Common myeloid progenitor, CD34-positive (primary cell): ENCODE data around the gene CT47C1.

Experiments
- CTCF ChIA-PET: fragments of 350-600 bp; sonication (Branson Sonifier 250); formaldehyde crosslinking; loops from one replicate; lab custom pipeline; 2021; ENCODE audit warnings: antibody characterized with exemption; lab: Charles Lee
- POLR2A ChIA-PET: fragments of 350-600 bp; sonication (Branson Sonifier 250); formaldehyde crosslinking; loops from one replicate; lab custom pipeline; 2021; ENCODE audit warnings: antibody characterized with exemption; lab: Charles Lee
- DNase-seq, 3 donors: peaks; one replicate each; pipeline versions ENCODE4 v3.0.0 to v3.0.0-alpha.2; 2013
- H3K27ac ChIP-seq, 2 experiments: 1 replicate in 1 of 2; 2 replicates in 1 of 2; pipeline ENCODE4 v1.7.0; 2013; ENCODE audit warnings: inconsistent platforms in 2 of 2, low read length in 2 of 2, mild to moderate bottlenecking in 2 of 2, low read depth in 1 of 2, moderate library complexity in 1 of 2; ENCODE audit not compliant: severe bottlenecking in 2 of 2, insufficient read depth in 1 of 2, poor library complexity in 1 of 2
- H3K27me3 ChIP-seq, 5 experiments: replicated peaks in 2 of 5; 1 replicate in 3 of 5; 2 replicates in 2 of 5; pipeline versions ENCODE4 v1.6.1 to v1.7.0; 2013; ENCODE audit warnings: low read length in 4 of 5, mild to moderate bottlenecking in 2 of 5, moderate library complexity in 2 of 5, inconsistent platforms in 1 of 5; ENCODE audit not compliant: insufficient read depth in 5 of 5, control insufficient read depth in 4 of 5
- H3K36me3 ChIP-seq, 4 experiments: 1 replicate in 2 of 4; 2 replicates in 2 of 4; pipeline versions ENCODE4 v1.6.1 to v1.7.0; 2013; ENCODE audit warnings: low read length in 3 of 4, control low read depth in 1 of 4, mild to moderate bottlenecking in 1 of 4; ENCODE audit not compliant: control insufficient read depth in 4 of 4, insufficient read depth in 4 of 4
- H3K4me1 ChIP-seq, 4 experiments: 1 replicate in 3 of 4; 2 replicates in 1 of 4; pipeline versions ENCODE4 v1.6.1 to v1.7.1; 2013; ENCODE audit warnings: low read length in 3 of 4, mild to moderate bottlenecking in 3 of 4, control low read depth in 1 of 4, inconsistent platforms in 1 of 4, moderate library complexity in 1 of 4; ENCODE audit not compliant: control insufficient read depth in 4 of 4, insufficient read depth in 4 of 4; ENCODE audit errors: control extremely low read depth in 1 of 4
- H3K4me3 ChIP-seq, 7 experiments: 1 replicate in 4 of 7; 2 replicates in 3 of 7; pipeline versions ENCODE4 v1.5.1 to v1.7.0; 2013; ENCODE audit warnings: mild to moderate bottlenecking in 7 of 7, low read length in 6 of 7, moderate library complexity in 6 of 7, inconsistent platforms in 2 of 7, low read depth in 2 of 7, control low read depth in 1 of 7; ENCODE audit not compliant: insufficient read depth in 4 of 7, control insufficient read depth in 1 of 7; ENCODE audit errors: extremely low read depth in 1 of 7
- H3K9me3 ChIP-seq, 5 experiments: 1 replicate in 4 of 5; 2 replicates in 1 of 5; pipeline versions ENCODE4 v1.6.1 to v1.7.1; 2013; ENCODE audit warnings: low read length in 4 of 5, mild to moderate bottlenecking in 2 of 5, inconsistent platforms in 1 of 5, low read depth in 1 of 5, moderate library complexity in 1 of 5; ENCODE audit not compliant: control insufficient read depth in 4 of 5, insufficient read depth in 2 of 5; ENCODE audit errors: control extremely low read depth in 1 of 5
- WGBS: methylation state at CpG from one replicate; pipeline ENCODE4 v1.1.5; 2013; ENCODE audit not compliant: insufficient coverage; 5-methylcytosine and 5-hydroxymethylcytosine counted together

Gene CT47C1

DNA sequence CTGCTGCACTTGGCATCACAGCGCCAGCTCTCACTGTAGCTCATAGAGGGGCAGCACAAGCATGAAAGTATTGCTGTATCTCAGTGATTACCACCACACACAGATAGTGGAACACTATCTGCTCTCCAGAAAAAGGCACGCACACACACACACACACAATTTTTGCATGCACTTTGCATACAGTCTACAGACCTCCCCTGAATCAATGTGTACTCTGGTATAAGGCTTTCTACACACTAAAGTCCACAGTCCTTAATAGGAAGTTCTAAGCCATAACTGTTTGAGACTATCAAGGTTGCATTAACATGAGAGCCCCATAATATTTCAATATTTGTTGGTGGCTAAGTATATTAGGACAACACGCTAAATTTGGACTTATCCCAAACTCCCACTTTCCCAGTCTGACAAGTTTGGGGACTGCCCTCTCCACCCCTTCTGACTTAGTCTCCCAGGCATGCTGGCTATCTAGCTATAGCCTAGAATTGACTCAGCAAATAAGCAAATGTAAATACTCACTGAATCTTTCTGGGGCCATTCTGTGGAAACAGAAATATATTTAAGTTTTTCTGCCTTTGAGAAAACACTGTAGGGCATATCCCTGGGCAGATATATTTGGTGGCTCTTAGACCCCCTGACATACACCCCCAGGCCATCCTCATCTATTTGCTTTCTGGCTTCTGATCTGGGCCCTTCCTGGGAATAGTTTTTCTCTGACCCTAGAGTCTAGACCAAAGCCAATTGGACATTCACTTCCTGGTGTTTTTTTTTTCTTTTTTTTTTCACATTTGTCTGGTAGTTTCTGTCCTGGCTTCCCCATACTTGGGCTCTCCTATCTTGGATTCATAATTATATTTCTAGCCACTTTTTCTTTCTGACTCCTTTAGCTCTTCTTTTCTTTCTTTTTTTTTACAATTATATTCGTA, 36.4 kb upstream of the CT47C1 start:
- POLR2A ChIA-PET: interaction anchor here (0.7 kb wide), 1 partner anchor 213 kb away, joined by 3 read pairs; the partner anchor contains the start of gene ZCCHC12
- peaks cover 0 to 3% (median 0%) of the 10 kb centered on the region in 5 experiments for H3K9me3 ChIP-seq
- CTCF ChIA-PET: no interaction called here
- WGBS: 100% methylated on average over 2 of the region's 4 CpGs
- DNase-seq: no peak
- no peak overlapping the region for H3K27ac ChIP-seq
- H3K27me3 ChIP-seq: no peaks in the 10 kb centered on the region
- H3K4me1 ChIP-seq: no peaks in the 10 kb centered on the region
- H3K36me3 ChIP-seq: no peaks in the 10 kb centered on the region
- H3K4me3 ChIP-seq: no peak overlapping the region

DNA sequence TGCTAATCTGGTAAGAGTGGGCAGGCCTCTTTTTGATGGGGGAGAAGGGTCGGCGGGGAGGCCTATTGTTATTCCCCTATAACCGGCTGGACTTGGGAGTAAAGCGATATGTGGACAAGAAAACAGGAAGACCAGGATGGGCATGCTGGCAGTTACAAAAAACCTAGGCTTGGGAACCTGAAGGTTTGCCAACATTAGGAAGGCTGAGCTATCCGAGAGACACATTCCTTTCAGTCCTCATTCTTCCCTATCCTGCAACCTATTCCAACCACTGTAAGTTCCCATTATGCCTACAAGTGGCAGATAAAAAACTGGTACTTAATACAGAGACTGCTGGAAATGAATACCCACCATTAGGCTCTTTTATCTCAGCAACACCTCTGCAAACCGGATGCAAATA, 32.4 kb upstream of the CT47C1 start:
- CTCF ChIA-PET: no interaction called here

DNA sequence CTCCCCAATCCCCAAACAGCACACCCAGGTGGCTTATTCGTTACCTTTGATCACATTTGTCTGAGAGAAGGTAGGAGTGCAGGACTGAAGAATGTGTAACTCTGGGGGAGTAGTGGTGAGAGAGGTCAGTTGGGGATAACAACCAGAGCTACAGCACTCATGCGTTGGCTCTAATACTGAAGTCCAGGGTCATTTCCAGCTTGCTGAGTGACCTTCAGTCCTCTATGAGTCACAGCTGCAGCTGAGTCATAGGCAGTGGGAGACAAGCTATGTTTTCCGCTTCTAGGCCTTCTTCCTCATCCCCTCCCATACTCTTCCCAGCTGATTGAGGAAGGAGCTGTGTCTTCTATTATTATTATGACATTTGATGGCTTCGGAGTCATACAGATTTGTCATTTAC, 31.6 kb upstream of the CT47C1 start:
- no CpG with 5 or more reads among the region's 4 CpGs for WGBS
- no peaks in the 10 kb centered on the region for H3K36me3 ChIP-seq
- CTCF ChIA-PET: no interaction called here

More for the DNA sequence above, 32.4 kb upstream of the CT47C1 start:
- POLR2A ChIA-PET: no interaction called here
- Histone ChIP-seq H3K4me3 (no peak overlapping the region), H3K4me1 (no peaks in the 10 kb centered on the region), H3K27ac (no peak overlapping the region), H3K27me3 (no peaks in the 10 kb centered on the region), H3K9me3 (no peaks in the 10 kb centered on the region), H3K36me3 (no peaks in the 10 kb centered on the region)
- 93% methylated on average over 3 of the region's 6 CpGs for WGBS
- DNase-seq: no peak

DNA sequence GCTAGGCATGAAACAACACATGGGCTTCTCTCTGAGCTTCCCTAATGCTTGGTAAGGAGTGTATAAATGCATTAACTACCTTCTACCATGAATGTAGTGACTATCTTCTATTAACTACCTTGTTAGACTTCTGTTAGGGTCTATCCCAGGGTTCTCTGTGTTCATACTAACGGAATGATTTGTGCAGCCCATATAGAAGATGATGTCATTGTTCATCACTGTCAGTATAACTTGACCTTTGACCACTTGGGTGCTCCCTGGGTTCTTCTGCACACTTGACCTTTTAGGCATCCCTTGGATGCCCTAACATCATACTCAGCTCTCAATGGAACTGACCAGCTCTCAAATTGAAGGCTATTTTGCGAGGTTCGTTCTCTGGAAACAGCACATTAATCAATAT, 30.8 kb upstream of the CT47C1 start:
- ChIA-PET POLR2A (no interaction called here), CTCF (no interaction called here)
- WGBS: 82% methylated on average over 3 of the region's 3 CpGs

More for the DNA sequence above, 31.6 kb upstream of the CT47C1 start:
- POLR2A ChIA-PET: no interaction called here
- Histone ChIP-seq H3K27ac (no peak overlapping the region), H3K4me1 (no peaks in the 10 kb centered on the region), H3K9me3 (no peaks in the 10 kb centered on the region), H3K4me3 (no peak overlapping the region), H3K27me3 (no peaks in the 10 kb centered on the region)
- DNase-seq: no peak

DNA sequence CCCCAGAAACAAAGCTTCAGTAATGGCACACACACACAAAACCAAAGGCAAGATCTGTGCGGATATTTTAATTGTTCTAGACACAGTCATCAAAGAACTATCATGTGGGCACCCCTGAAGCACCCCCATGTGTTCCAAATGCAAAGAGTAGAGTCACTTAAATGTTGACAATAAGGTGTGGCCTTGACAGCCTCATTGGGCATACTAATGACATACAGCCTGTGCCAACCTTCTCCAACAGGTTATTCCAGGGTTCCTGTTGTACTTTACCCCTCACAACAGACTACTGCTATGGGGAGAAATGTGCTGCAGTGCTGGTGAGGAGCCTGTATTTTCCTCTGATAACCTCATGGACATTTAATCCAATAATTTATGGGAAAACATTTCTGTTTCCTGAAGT, 29.8 kb upstream of the CT47C1 start:
- no peaks in the 10 kb centered on the region for H3K9me3 ChIP-seq
- H3K27me3 ChIP-seq: no peaks in the 10 kb centered on the region
- WGBS: 63% methylated on average over 1 of the region's 1 CpG
- no peak overlapping the region for H3K27ac ChIP-seq
- no peak overlapping the region for H3K4me3 ChIP-seq
- no peaks in the 10 kb centered on the region for H3K4me1 ChIP-seq
- CTCF ChIA-PET: no interaction called here
- no peaks in the 10 kb centered on the region for H3K36me3 ChIP-seq
- POLR2A ChIA-PET: no interaction called here
- DNase-seq: no peak

More for the DNA sequence above, 30.8 kb upstream of the CT47C1 start:
- DNase-seq: no peak
- no peaks in the 10 kb centered on the region for H3K4me1 ChIP-seq
- no peak overlapping the region for H3K4me3 ChIP-seq
- no peaks in the 10 kb centered on the region for H3K9me3 ChIP-seq
- no peaks in the 10 kb centered on the region for H3K36me3 ChIP-seq
- H3K27ac ChIP-seq: no peak overlapping the region
- H3K27me3 ChIP-seq: no peaks in the 10 kb centered on the region

DNA sequence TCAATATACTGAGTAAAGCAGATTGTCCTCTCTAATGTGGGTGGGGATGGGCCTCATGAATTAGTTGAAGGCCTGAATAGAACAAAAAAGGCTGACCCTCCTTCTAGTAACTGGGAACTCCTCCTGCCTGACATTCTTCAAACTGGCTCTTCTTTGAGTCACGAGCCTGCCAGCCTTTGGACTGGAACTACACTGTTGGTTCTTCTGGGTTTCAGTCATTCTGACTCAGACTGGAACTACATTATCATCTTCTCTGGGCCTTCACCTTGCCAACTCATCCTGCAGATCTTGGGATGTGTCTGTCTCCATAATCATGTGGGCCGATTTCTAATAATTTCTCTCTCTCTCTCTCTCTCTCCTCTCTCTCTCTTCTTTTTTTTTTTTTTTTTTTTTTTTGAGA, 26.9 kb upstream of the CT47C1 start:
- Histone ChIP-seq H3K9me3 (no peaks in the 10 kb centered on the region), H3K27me3 (no peaks in the 10 kb centered on the region), H3K4me1 (no peaks in the 10 kb centered on the region), H3K27ac (no peak overlapping the region), H3K4me3 (no peak overlapping the region), H3K36me3 (no peaks in the 10 kb centered on the region)
- 75% methylated on average over 2 of the region's 2 CpGs for WGBS
- DNase-seq: no peak
- ChIA-PET POLR2A (no interaction called here), CTCF (no interaction called here)

DNA sequence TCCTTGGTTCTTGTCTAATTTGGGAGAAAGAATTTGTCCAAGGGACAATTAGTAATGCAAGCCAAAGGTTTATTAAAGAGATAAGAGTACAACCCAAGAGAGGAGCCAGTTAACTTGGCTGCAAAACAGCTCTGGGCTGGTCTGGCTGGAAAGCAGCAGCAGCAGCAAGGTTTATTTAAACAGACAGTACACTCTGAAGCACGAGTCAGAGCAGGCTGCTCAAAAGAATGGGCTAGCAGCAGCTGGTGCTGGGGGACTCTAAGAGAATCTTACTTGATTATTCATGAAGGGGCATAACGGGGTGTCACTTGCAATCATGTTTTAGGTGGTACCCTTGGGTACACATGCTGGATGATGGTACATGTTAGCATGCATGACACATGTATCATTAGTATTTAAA, 17.1 kb upstream of the CT47C1 start:
- H3K4me1 ChIP-seq: no peaks in the 10 kb centered on the region
- H3K9me3 ChIP-seq: no peaks in the 10 kb centered on the region
- ChIA-PET POLR2A (no interaction called here), CTCF (no interaction called here)
- no peak for DNase-seq
- no peaks in the 10 kb centered on the region for H3K27me3 ChIP-seq
- no peak overlapping the region for H3K27ac ChIP-seq
- H3K4me3 ChIP-seq: no peak overlapping the region
- 46% methylated on average over 2 of the region's 2 CpGs for WGBS
- no peaks in the 10 kb centered on the region for H3K36me3 ChIP-seq
